HG03139 (cell line): ENCODE data around the gene OR6C70.
"Not testable (repeated sequence)": the region's sequence is repeated elsewhere in the genome, so short reads cannot be mapped to it uniquely, and the experiment has no call there.

ENCODE experiments used
- ATAC-seq: cut with Tn5 transposase; IDR thresholded peaks from one replicate; pipeline ENCODE4 v1.9.1; 2021; ENCODE audit not compliant: unreplicated experiment

The OR6C70 gene

GRCh38 chr12:55470088-55470829 is at the start of gene OR6C70:
OR6C70 (minus strand) TSS chr12:55470138; CDS start chr12:55470138, 0 bp downstream.
- ATAC-seq, result no peak

GRCh38 chr12:55516391-55516790 is 46.5 kb upstream of the OR6C70 start:
- ATAC-seq, result no peak

GRCh38 chr12:55515696-55516095 is 45.8 kb upstream of the OR6C70 start:
- ATAC-seq, result no peak

- no peak for ATAC-seq
These were observed 31.7 kb upstream of the OR6C70 start for GRCh38 chr12:55501601-55502000.

- no peak for ATAC-seq
These were observed 29.9 kb upstream of the OR6C70 start for GRCh38 chr12:55499810-55500252.

GRCh38 chr12:55499231-55499630 is 29.3 kb upstream of the OR6C70 start:
- ATAC-seq, result no peak

GRCh38 chr12:55495490-55495889 is 25.6 kb upstream of the OR6C70 start:
- no peak for ATAC-seq

GRCh38 chr12:55492078-55492477 is 22.1 kb upstream of the OR6C70 start, which contains the start of gene OR6C68:
OR6C68 (plus strand) TSS chr12:55492378; CDS start chr12:55492378, 0 bp downstream.
- no peak for ATAC-seq

- not testable (repeated sequence) for ATAC-seq
These were observed 14.3 kb upstream of the OR6C70 start for GRCh38 chr12:55484284-55484683.

GRCh38 chr12:55479136-55479535 is 9.2 kb upstream of the OR6C70 start:
- not testable (repeated sequence) for ATAC-seq

GRCh38 chr12:55472264-55472663 is 2.3 kb upstream of the OR6C70 start:
- ATAC-seq, result no peak

GRCh38 chr12:55469291-55469690 is 647 bp downstream of the OR6C70 start:
- no peak for ATAC-seq

- no peak for ATAC-seq
These were observed 2.1 kb downstream of the OR6C70 start for GRCh38 chr12:55467836-55468235.

GRCh38 chr12:55464926-55465325 is 5.0 kb downstream of the OR6C70 start:
- not testable (repeated sequence) for ATAC-seq

- no peak for ATAC-seq
These were observed 21.1 kb downstream of the OR6C70 start for GRCh38 chr12:55448825-55449224.

- no peak for ATAC-seq
These were observed 23.6 kb downstream of the OR6C70 start for GRCh38 chr12:55446326-55446725.

- ATAC-seq, result no peak
These were observed 24.6 kb downstream of the OR6C70 start for GRCh38 chr12:55445357-55445756.

GRCh38 chr12:55443776-55444175 is 26.2 kb downstream of the OR6C70 start, which contains the start of gene OR6C2:
OR6C2 (plus strand) TSS chr12:55444076; CDS start chr12:55452214, 8,138 bp downstream.
- no peak for ATAC-seq

- not testable (repeated sequence) for ATAC-seq
These were observed 28.7 kb downstream of the OR6C70 start for GRCh38 chr12:55441233-55441632.

- no peak for ATAC-seq
These were observed 41.4 kb downstream of the OR6C70 start for GRCh38 chr12:55428331-55429243.

GRCh38 chr12:55425954-55426353 is 44.0 kb downstream of the OR6C70 start, which contains the start of gene OR6C76:
OR6C76 (plus strand) TSS chr12:55426254; CDS start chr12:55426254, 0 bp downstream.
- ATAC-seq, result no peak
